Measurements from ENCODE around the gene CAPZA1.

CAPZA1 gene

GRCh38 chr1:112715264-112716053, 95.8 kb downstream of the CAPZA1 start, which contains the start of gene PPM1J:
TSS of gene PPM1J (minus strand) at chr1:112715332. CDS start at chr1:112715301, 31 bp downstream.
- peak; percentile 82 for DNase-seq (ENCODE audit: low read depth)

- DNase-seq (ENCODE audit: low read depth) = peak; percentile 57
Measured at GRCh38 chr1:112716133-112716720, 96.6 kb downstream of the CAPZA1 start.

- DNase-seq (ENCODE audit: low read depth) = no peak
Measured at GRCh38 chr1:112717263-112717873, 97.7 kb downstream of the CAPZA1 start.

- DNase-seq (ENCODE audit: low read depth) = peak; percentile 47
Measured at GRCh38 chr1:112718691-112719418, 99.2 kb downstream of the CAPZA1 start.

GRCh38 chr1:112719706-112720105, 100.1 kb downstream of the CAPZA1 start:
- DNase-seq (ENCODE audit: low read depth) = no peak

GRCh38 chr1:112720800-112721199, 101.2 kb downstream of the CAPZA1 start:
- no peak for DNase-seq (ENCODE audit: low read depth)

All from stimulated activated CD8-positive, alpha-beta memory T cell treated with anti-CD3 and anti-CD28 coated beads, Interleukin-15, amount 100 ng/mL, for 24 hours (primary cell).